Activated CD8-positive, alpha-beta T cell treated with anti-CD3 and anti-CD28 coated beads for 36 hours (primary cell): ENCODE data around the gene ALDH5A1. TPM values are rescaled to one million over a fixed set of nuclear protein-coding genes. Genes with fewer than 3 reads are reported as not detected.

ENCODE experiments used
- ATAC-seq: fragments of 200-7000 bp; cut with Tn5 transposase; one replicate; pipeline ENCODE4 v1.10.0; 2021; ENCODE audit warnings: mild to moderate bottlenecking, moderate library complexity
- CTCF ChIA-PET: fragments of 350-600 bp; sonication (Branson Sonifier 250); formaldehyde crosslinking; loops from one replicate; lab custom pipeline; 2021; ENCODE audit warnings: antibody characterized with exemption; lab: Charles Lee
- POLR2A ChIA-PET: fragments of 350-600 bp; sonication (Branson Sonifier 250); formaldehyde crosslinking; loops from one replicate; lab custom pipeline; 2021; ENCODE audit warnings: antibody characterized with exemption; lab: Charles Lee
- DNase-seq: peaks from one replicate; pipeline ENCODE4 v3.0.0-alpha.2; 2020
- H3K27ac Mint-ChIP-seq: one replicate; pipeline ENCODE4 v1.8.0; 2021; ENCODE audit warnings: mild to moderate bottlenecking, mixed read lengths
- H3K27me3 Mint-ChIP-seq: one replicate; pipeline ENCODE4 v1.8.0; 2021; ENCODE audit warnings: mixed read lengths
- H3K36me3 Mint-ChIP-seq: one replicate; pipeline ENCODE4 v1.8.0; 2021; ENCODE audit warnings: low read depth, mixed read lengths
- H3K4me1 Mint-ChIP-seq: one replicate; pipeline ENCODE4 v1.8.0; 2021; ENCODE audit warnings: low read depth, mixed read lengths
- H3K4me3 Mint-ChIP-seq: one replicate; pipeline ENCODE4 v1.8.0; 2021; ENCODE audit warnings: mild to moderate bottlenecking, moderate library complexity, mixed read lengths
- H3K9me3 Mint-ChIP-seq: one replicate; pipeline ENCODE4 v1.8.0; 2021; ENCODE audit warnings: mixed read lengths
- CTCF ChIP-seq: fragments of 200-600 bp; IDR thresholded peaks from one replicate; pipeline ENCODE4 v1.8.0; 2022; ENCODE audit warnings: antibody characterized with exemption, mild to moderate bottlenecking
- intact Hi-C: fragments of 100-400 bp; cut with micrococcal nuclease; formaldehyde crosslinking; loops from one replicate; pipeline ENCODE4 v1.10.0; 2022
- total RNA-seq, 2 experiments: library from RNA; stranded (reverse); gene quantifications; one replicate each; pipeline ENCODE4 v1.2.3, GENCODE V29; 2021

The ALDH5A1 gene
- total RNA-seq, 2 experiments from 2014 or later, result 20.7 to 20.8 TPM

- Mint-ChIP-seq H3K27ac (no peak overlapping the region), H3K9me3 (no peaks in the 10 kb centered on the region), H3K4me3 (no peak overlapping the region), H3K36me3 (no peaks in the 10 kb centered on the region), H3K27me3 (no peaks in the 10 kb centered on the region), H3K4me1 (peaks cover 3% of the 10 kb centered on the region)
- ChIA-PET POLR2A (no interaction called here), CTCF (interaction anchor here (0.6 to 8.9 kb wide), 32 partner anchors 10 to 485 kb away, joined by 3 to 141 read pairs (median 4); partner anchors contain the start of genes ACOT13, KIAA0319 and TDP2)
- peak; percentile 88 for TF ChIP-seq CTCF
- intact Hi-C loops, result loop anchor here (5.0 kb wide), 1 partner anchor 434 kb away; no protein-coding TSS in a partner anchor
- DNase-seq, result peak; percentile 88
- peak; percentile 86 for ATAC-seq
These were observed 89.0 kb downstream of the ALDH5A1 start for GRCh38 chr6:24583463-24584381.

- Mint-ChIP-seq H3K36me3 (no peaks in the 10 kb centered on the region), H3K4me3 (no peak overlapping the region), H3K9me3 (no peaks in the 10 kb centered on the region), H3K27ac (no peak overlapping the region), H3K27me3 (no peaks in the 10 kb centered on the region), H3K4me1 (peaks cover 3% of the 10 kb centered on the region)
- no peak for TF ChIP-seq CTCF
- intact Hi-C loops, result loop anchor here (5.0 kb wide), 1 partner anchor 433 kb away; no protein-coding TSS in a partner anchor
- ChIA-PET POLR2A (no interaction called here), CTCF (interaction anchor here (0.8 to 8.9 kb wide), 22 partner anchors 10 to 433 kb away, joined by 3 to 141 read pairs (median 4); partner anchors contain the start of genes ACOT13, KIAA0319 and TDP2)
- DNase-seq, result no peak
- ATAC-seq, result no peak
These were observed 89.6 kb downstream of the ALDH5A1 start for GRCh38 chr6:24584382-24584720.

Other genes starting within 250 kb of the ALDH5A1 start
- gene DCDC2, start 136.9 kb upstream of the ALDH5A1 start, total RNA-seq, result not detected
- gene MRS2, start 92.0 kb upstream of the ALDH5A1 start, total RNA-seq, result 10 to 100 TPM; 24.7 to 26.3 TPM
- under 1 TPM; 0.51 to 0.72 TPM for gene GPLD1, start 5.4 kb upstream of the ALDH5A1 start, total RNA-seq
- gene KIAA0319, start 151.2 kb downstream of the ALDH5A1 start, total RNA-seq, result under 1 TPM in 1 of 2 experiments, not detected in 1; 0.05 TPM
- 10 to 100 TPM; 37.4 to 39.8 TPM for gene TDP2, start 171.9 kb downstream of the ALDH5A1 start, total RNA-seq
- gene ACOT13, start 172.1 kb downstream of the ALDH5A1 start, total RNA-seq, result 10 to 100 TPM; 28.9 to 33.6 TPM
- gene C6orf62, start 224.2 kb downstream of the ALDH5A1 start, total RNA-seq, result 100 to 1,000 TPM; 103 to 106 TPM